ENCODE data around the gene HNF1A. TPM values are rescaled to one million over a fixed set of nuclear protein-coding genes. Genes with fewer than 3 reads are reported as not detected.

The HNF1A gene
- total RNA-seq, 1 experiment from 2014 or later, result not detected

- Mint-ChIP-seq H3K36me3 (ENCODE audit: insufficient read depth, unreplicated experiment) (no peaks in the 10 kb centered on the region), H3K4me3 (ENCODE audit: unreplicated experiment) (no peak overlapping the region), H3K9me3 (ENCODE audit: unreplicated experiment) (no peaks in the 10 kb centered on the region), H3K4me1 (ENCODE audit: insufficient read depth, unreplicated experiment) (peaks cover 2% of the 10 kb centered on the region), H3K27me3 (ENCODE audit: insufficient read depth, unreplicated experiment) (no peaks in the 10 kb centered on the region), H3K27ac (ENCODE audit: low read depth, unreplicated experiment) (no peak overlapping the region)
- CTCF ChIA-PET, result interaction anchor here (0.6 kb wide), 1 partner anchor 266 kb away, joined by 3 read pairs; no protein-coding TSS in a partner anchor
- POLR2A ChIA-PET, result no interaction called here
- TF ChIP-seq CTCF (IDR thresholded peaks at IDR 0.05; ENCODE audit: unreplicated experiment), result no peak
- no TSS peak for BruUV-seq (replicated peaks)
- no peak for DNase-seq (ENCODE audit: unreplicated experiment)
- intact Hi-C loops (cut with micrococcal nuclease), result no loop called here
These were observed 46.3 kb upstream of the HNF1A start for GRCh38 chr12:120932058-120932457.

GRCh38 chr12:120932956-120933526 lies 45.3 kb upstream of the HNF1A start:
- no peaks in the 10 kb centered on the region for H3K9me3 Mint-ChIP-seq (ENCODE audit: unreplicated experiment)
- H3K27ac Mint-ChIP-seq (ENCODE audit: low read depth, unreplicated experiment), result no peak overlapping the region
- CTCF ChIA-PET, result interaction anchor here (0.6 to 1.9 kb wide), 2 partner anchors 39 to 760 kb away, joined by 4 to 5 read pairs; no protein-coding TSS in a partner anchor
- POLR2A ChIA-PET, result no interaction called here
- no peak for DNase-seq (ENCODE audit: unreplicated experiment)
- H3K36me3 Mint-ChIP-seq (ENCODE audit: insufficient read depth, unreplicated experiment), result no peaks in the 10 kb centered on the region
- H3K4me3 Mint-ChIP-seq (ENCODE audit: unreplicated experiment), result no peak overlapping the region
- no TSS peak for BruUV-seq (replicated peaks)
- no peak for TF ChIP-seq CTCF (IDR thresholded peaks at IDR 0.05; ENCODE audit: unreplicated experiment)
- H3K27me3 Mint-ChIP-seq (ENCODE audit: insufficient read depth, unreplicated experiment), result no peaks in the 10 kb centered on the region
- H3K4me1 Mint-ChIP-seq (ENCODE audit: insufficient read depth, unreplicated experiment), result peaks cover 6% of the 10 kb centered on the region
- intact Hi-C loops (cut with micrococcal nuclease), result no loop called here

GRCh38 chr12:120933786-120934185 lies 44.6 kb upstream of the HNF1A start:
- peaks cover 6% of the 10 kb centered on the region for H3K4me1 Mint-ChIP-seq (ENCODE audit: insufficient read depth, unreplicated experiment)
- H3K27ac Mint-ChIP-seq (ENCODE audit: low read depth, unreplicated experiment), result no peak overlapping the region
- no peak for DNase-seq (ENCODE audit: unreplicated experiment)
- no peaks in the 10 kb centered on the region for H3K9me3 Mint-ChIP-seq (ENCODE audit: unreplicated experiment)
- H3K36me3 Mint-ChIP-seq (ENCODE audit: insufficient read depth, unreplicated experiment), result no peaks in the 10 kb centered on the region
- no TSS peak for BruUV-seq (replicated peaks)
- H3K27me3 Mint-ChIP-seq (ENCODE audit: insufficient read depth, unreplicated experiment), result no peaks in the 10 kb centered on the region
- ChIA-PET POLR2A (no interaction called here), CTCF (interaction anchor here (0.6 to 1.9 kb wide), 2 partner anchors 38 to 759 kb away, joined by 4 to 5 read pairs; no protein-coding TSS in a partner anchor)
- H3K4me3 Mint-ChIP-seq (ENCODE audit: unreplicated experiment), result no peak overlapping the region
- intact Hi-C loops (cut with micrococcal nuclease), result no loop called here
- TF ChIP-seq CTCF (IDR thresholded peaks at IDR 0.05; ENCODE audit: unreplicated experiment), result no peak

GRCh38 chr12:120936197-120936596 lies 42.1 kb upstream of the HNF1A start:
- intact Hi-C loops (cut with micrococcal nuclease), result no loop called here
- Mint-ChIP-seq H3K36me3 (ENCODE audit: insufficient read depth, unreplicated experiment) (no peaks in the 10 kb centered on the region), H3K9me3 (ENCODE audit: unreplicated experiment) (no peaks in the 10 kb centered on the region), H3K4me3 (ENCODE audit: unreplicated experiment) (no peak overlapping the region), H3K27me3 (ENCODE audit: insufficient read depth, unreplicated experiment) (no peaks in the 10 kb centered on the region), H3K27ac (ENCODE audit: low read depth, unreplicated experiment) (no peak overlapping the region), H3K4me1 (ENCODE audit: insufficient read depth, unreplicated experiment) (peaks cover 6% of the 10 kb centered on the region)
- POLR2A ChIA-PET, result no interaction called here
- no TSS peak for BruUV-seq (replicated peaks)
- TF ChIP-seq CTCF (IDR thresholded peaks at IDR 0.05; ENCODE audit: unreplicated experiment), result no peak
- CTCF ChIA-PET, result interaction anchor here (1.4 kb wide), 1 partner anchor 9 kb away, joined by 4 read pairs; no protein-coding TSS in a partner anchor
- no peak for DNase-seq (ENCODE audit: unreplicated experiment)

Measured in MCF 10A (cell line).